ENCODE data around the gene MAP4K5.

MAP4K5 gene

DNA sequence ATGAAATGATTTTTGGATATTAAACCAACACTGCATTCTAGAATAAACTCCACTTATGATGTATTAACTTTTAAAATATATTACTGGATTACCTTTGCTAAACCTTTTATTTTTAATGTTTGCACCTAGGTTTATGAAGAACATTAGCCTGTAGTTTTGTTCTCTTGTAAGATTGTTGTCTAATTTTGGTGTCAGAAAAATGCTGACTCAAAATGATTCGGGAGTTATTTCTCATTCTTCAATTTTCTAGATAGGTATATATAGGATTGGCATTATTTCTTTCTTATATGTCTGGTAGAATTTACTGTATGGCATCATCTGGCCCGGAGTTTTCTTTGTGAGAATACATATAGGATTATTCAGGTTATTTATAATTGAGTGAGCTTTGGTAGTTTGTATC lies 54.6 kb downstream of the MAP4K5 start:
- H3K9me3 ChIP-seq (ENCODE audit: insufficient read depth, low read length) = peaks cover 26% of the 10 kb centered on the region
- DNase-seq (ENCODE audit: low read depth, low spot score) = no peak
- no peak overlapping the region for H3K9ac ChIP-seq (ENCODE audit: insufficient read length, low read depth)
- H3K36me3 ChIP-seq (ENCODE audit: insufficient read depth, insufficient read length, low read length) = peaks cover 21% of the 10 kb centered on the region
- no peak overlapping the region for H3K4me3 ChIP-seq (ENCODE audit: insufficient read length, low read depth)
- no peaks in the 10 kb centered on the region for H3K4me1 ChIP-seq (ENCODE audit: insufficient read depth, insufficient read length)
- no peak for TF ChIP-seq SUZ12 (IDR thresholded peaks at IDR 0.05; ENCODE audit: extremely low read depth, insufficient read depth, insufficient read length)
- TF ChIP-seq ZNF274 (IDR thresholded peaks at IDR 0.05; ENCODE audit: low read depth, low read length) = no peak
- TF ChIP-seq YY1 (IDR thresholded peaks at IDR 0.05; ENCODE audit: insufficient read depth, insufficient read length) = no peak
- H3K27me3 ChIP-seq (ENCODE audit: insufficient read depth, insufficient read length) = no peaks in the 10 kb centered on the region

GRCh38 chr14:50476134-50476533 lies 56.2 kb downstream of the MAP4K5 start:
- Histone ChIP-seq H3K27me3 (ENCODE audit: insufficient read depth, insufficient read length) (no peaks in the 10 kb centered on the region), H3K9me3 (ENCODE audit: insufficient read depth, low read length) (peaks cover 42% of the 10 kb centered on the region), H3K9ac (ENCODE audit: insufficient read length, low read depth) (no peak overlapping the region), H3K36me3 (ENCODE audit: insufficient read depth, insufficient read length, low read length) (peaks cover 36% of the 10 kb centered on the region), H3K4me1 (ENCODE audit: insufficient read depth, insufficient read length) (no peaks in the 10 kb centered on the region), H3K4me3 (ENCODE audit: insufficient read length, low read depth) (no peak overlapping the region)
- DNase-seq (ENCODE audit: low read depth, low spot score) = no peak
- TF ChIP-seq ZNF274 (IDR thresholded peaks at IDR 0.05; ENCODE audit: low read depth, low read length) (no peak), SUZ12 (IDR thresholded peaks at IDR 0.05; ENCODE audit: extremely low read depth, insufficient read depth, insufficient read length) (no peak), YY1 (IDR thresholded peaks at IDR 0.05; ENCODE audit: insufficient read depth, insufficient read length) (no peak)

- DNase-seq (ENCODE audit: low read depth, low spot score) = no peak
- Histone ChIP-seq H3K9ac (ENCODE audit: insufficient read length, low read depth) (no peak overlapping the region), H3K36me3 (ENCODE audit: insufficient read depth, insufficient read length, low read length) (peaks cover 36% of the 10 kb centered on the region), H3K9me3 (ENCODE audit: insufficient read depth, low read length) (peaks cover 49% of the 10 kb centered on the region), H3K4me3 (ENCODE audit: insufficient read length, low read depth) (no peak overlapping the region), H3K4me1 (ENCODE audit: insufficient read depth, insufficient read length) (no peaks in the 10 kb centered on the region), H3K27me3 (ENCODE audit: insufficient read depth, insufficient read length) (no peaks in the 10 kb centered on the region)
- TF ChIP-seq YY1 (IDR thresholded peaks at IDR 0.05; ENCODE audit: insufficient read depth, insufficient read length) = no peak
Measured at GRCh38 chr14:50475460-50475859, 56.9 kb downstream of the MAP4K5 start.

GRCh38 chr14:50471838-50472465 lies 60.4 kb downstream of the MAP4K5 start:
- DNase-seq (ENCODE audit: low read depth, low spot score) = no peak
- TF ChIP-seq ZNF274 (IDR thresholded peaks at IDR 0.05; ENCODE audit: low read depth, low read length) (no peak), SUZ12 (IDR thresholded peaks at IDR 0.05; ENCODE audit: extremely low read depth, insufficient read depth, insufficient read length) (no peak), YY1 (IDR thresholded peaks at IDR 0.05; ENCODE audit: insufficient read depth, insufficient read length) (no peak)
- Histone ChIP-seq H3K4me1 (ENCODE audit: insufficient read depth, insufficient read length) (no peaks in the 10 kb centered on the region), H3K36me3 (ENCODE audit: insufficient read depth, insufficient read length, low read length) (peaks cover 54% of the 10 kb centered on the region), H3K9ac (ENCODE audit: insufficient read length, low read depth) (no peak overlapping the region), H3K27me3 (ENCODE audit: insufficient read depth, insufficient read length) (no peaks in the 10 kb centered on the region), H3K4me3 (ENCODE audit: insufficient read length, low read depth) (no peak overlapping the region), H3K9me3 (ENCODE audit: insufficient read depth, low read length) (peaks cover 51% of the 10 kb centered on the region)

DNA sequence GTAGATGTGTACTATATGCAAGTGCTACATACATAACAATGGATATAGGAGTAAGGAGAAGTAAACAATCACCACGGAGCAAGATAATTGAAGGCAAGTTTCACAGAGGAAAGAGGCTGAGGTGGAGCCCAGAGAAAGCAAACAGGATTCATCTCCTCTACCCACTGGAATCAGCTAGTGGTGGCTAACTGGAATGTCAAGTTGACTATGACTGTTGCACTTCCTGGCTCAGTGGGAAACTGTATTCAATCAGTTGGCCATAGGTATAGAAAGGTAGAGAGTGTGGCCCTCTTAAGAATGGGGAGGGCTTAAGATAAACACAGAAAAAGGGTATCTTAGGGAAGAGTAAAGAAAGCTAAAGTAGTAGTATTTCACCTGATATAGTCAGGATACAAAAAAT lies 62.4 kb downstream of the MAP4K5 start:
- Histone ChIP-seq H3K36me3 (ENCODE audit: insufficient read depth, insufficient read length, low read length) (peaks cover 58% of the 10 kb centered on the region), H3K27me3 (ENCODE audit: insufficient read depth, insufficient read length) (no peaks in the 10 kb centered on the region), H3K4me1 (ENCODE audit: insufficient read depth, insufficient read length) (no peaks in the 10 kb centered on the region), H3K9ac (ENCODE audit: insufficient read length, low read depth) (no peak overlapping the region), H3K4me3 (ENCODE audit: insufficient read length, low read depth) (no peak overlapping the region), H3K9me3 (ENCODE audit: insufficient read depth, low read length) (peaks cover 46% of the 10 kb centered on the region)
- TF ChIP-seq SUZ12 (IDR thresholded peaks at IDR 0.05; ENCODE audit: extremely low read depth, insufficient read depth, insufficient read length) (no peak), YY1 (IDR thresholded peaks at IDR 0.05; ENCODE audit: insufficient read depth, insufficient read length) (no peak), ZNF274 (IDR thresholded peaks at IDR 0.05; ENCODE audit: low read depth, low read length) (no peak)
- DNase-seq (ENCODE audit: low read depth, low spot score) = no peak

DNA sequence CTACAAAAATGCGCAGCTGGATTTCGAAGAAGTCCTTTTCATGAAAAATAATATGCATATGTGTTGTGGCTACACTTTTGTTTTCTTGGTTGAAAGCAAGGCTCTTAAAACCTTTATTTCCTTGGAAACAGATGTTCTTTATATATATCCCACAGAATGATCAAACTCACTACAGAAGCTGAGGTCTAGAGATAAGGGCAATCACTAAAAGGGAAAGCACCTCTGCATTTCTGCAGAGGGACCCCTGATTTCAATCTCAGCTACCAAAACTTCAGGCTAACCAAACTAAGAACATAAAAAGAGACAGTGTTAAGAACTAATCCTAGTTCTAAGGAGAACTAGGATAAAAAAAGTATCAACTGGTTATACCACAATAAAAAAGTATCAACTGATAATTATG lies 70.3 kb downstream of the MAP4K5 start:
- TF ChIP-seq SUZ12 (IDR thresholded peaks at IDR 0.05; ENCODE audit: extremely low read depth, insufficient read depth, insufficient read length) (no peak), YY1 (IDR thresholded peaks at IDR 0.05; ENCODE audit: insufficient read depth, insufficient read length) (no peak), ZNF274 (IDR thresholded peaks at IDR 0.05; ENCODE audit: low read depth, low read length) (no peak)
- DNase-seq (ENCODE audit: low read depth, low spot score) = no peak
- no peaks in the 10 kb centered on the region for H3K27me3 ChIP-seq (ENCODE audit: insufficient read depth, insufficient read length)
- no peak overlapping the region for H3K4me3 ChIP-seq (ENCODE audit: insufficient read length, low read depth)
- peaks cover 35% of the 10 kb centered on the region for H3K36me3 ChIP-seq (ENCODE audit: insufficient read depth, insufficient read length, low read length)
- H3K4me1 ChIP-seq (ENCODE audit: insufficient read depth, insufficient read length) = no peaks in the 10 kb centered on the region
- no peaks in the 10 kb centered on the region for H3K9me3 ChIP-seq (ENCODE audit: insufficient read depth, low read length)
- H3K9ac ChIP-seq (ENCODE audit: insufficient read length, low read depth) = no peak overlapping the region

DNA sequence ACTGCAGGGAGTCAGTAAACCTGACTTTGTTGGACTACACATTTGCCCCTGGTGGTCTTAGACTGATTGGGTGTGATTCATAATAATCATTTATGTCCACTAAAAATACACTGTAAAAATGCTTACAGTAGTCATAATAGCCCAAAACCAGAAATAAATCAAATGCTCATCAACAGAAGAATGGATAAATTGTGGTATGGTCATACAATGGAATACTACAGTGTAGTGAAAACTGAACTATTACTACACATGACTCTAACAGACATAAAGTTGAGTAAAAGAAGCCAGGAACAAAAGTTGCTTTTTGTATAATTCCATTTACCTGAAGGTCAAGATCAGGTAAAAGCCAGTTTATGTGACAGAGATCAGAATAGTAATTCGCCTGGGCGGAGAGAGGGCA lies 78.5 kb downstream of the MAP4K5 start:
- Histone ChIP-seq H3K9me3 (ENCODE audit: insufficient read depth, low read length) (no peaks in the 10 kb centered on the region), H3K4me3 (ENCODE audit: insufficient read length, low read depth) (no peak overlapping the region), H3K27me3 (ENCODE audit: insufficient read depth, insufficient read length) (no peaks in the 10 kb centered on the region), H3K4me1 (ENCODE audit: insufficient read depth, insufficient read length) (no peaks in the 10 kb centered on the region), H3K36me3 (ENCODE audit: insufficient read depth, insufficient read length, low read length) (peaks cover 57% of the 10 kb centered on the region), H3K9ac (ENCODE audit: insufficient read length, low read depth) (no peak overlapping the region)
- TF ChIP-seq SUZ12 (IDR thresholded peaks at IDR 0.05; ENCODE audit: extremely low read depth, insufficient read depth, insufficient read length) = no peak
- no peak for TF ChIP-seq ZNF274 (IDR thresholded peaks at IDR 0.05; ENCODE audit: low read depth, low read length)
- no peak for TF ChIP-seq YY1 (IDR thresholded peaks at IDR 0.05; ENCODE audit: insufficient read depth, insufficient read length)
- no peak for DNase-seq (ENCODE audit: low read depth, low spot score)
